Activated CD4-positive, alpha-beta T cell treated with anti-CD3 and anti-CD28 coated beads for 1 hour (primary cell): ENCODE measurements around the gene NDUFS6.
A peak's percentile ranks its signal among the peaks of the same experiment; 100 is the strongest.

Experiments
- DNase-seq: peaks from one replicate; pipeline ENCODE4 v3.0.0-alpha.2; 2020

Gene NDUFS6

GRCh38 chr5:1801222-1801966 is at the start of gene NDUFS6:
NDUFS6 (plus strand) TSS chr5:1801407; CDS start chr5:1801418, 11 bp downstream.
- DNase-seq: peak; percentile 60

GRCh38 chr5:1751864-1752822 is 49.1 kb upstream of the NDUFS6 start:
- no peak for DNase-seq

GRCh38 chr5:1752881-1753280 is 48.3 kb upstream of the NDUFS6 start:
- no peak for DNase-seq

GRCh38 chr5:1753490-1753889 is 47.7 kb upstream of the NDUFS6 start:
- no peak for DNase-seq

GRCh38 chr5:1754531-1755220 is 46.5 kb upstream of the NDUFS6 start:
- no peak for DNase-seq

GRCh38 chr5:1755321-1755949 is 45.8 kb upstream of the NDUFS6 start:
- no peak for DNase-seq

- DNase-seq: no peak
Observed at GRCh38 chr5:1756481-1756880, 44.7 kb upstream of the NDUFS6 start.

- DNase-seq: no peak
Observed at GRCh38 chr5:1757511-1757910, 43.7 kb upstream of the NDUFS6 start.

- no peak for DNase-seq
Observed at GRCh38 chr5:1758574-1758973, 42.6 kb upstream of the NDUFS6 start.

GRCh38 chr5:1759378-1759970 is 41.7 kb upstream of the NDUFS6 start:
- DNase-seq: no peak

GRCh38 chr5:1760231-1760630 is 41.0 kb upstream of the NDUFS6 start:
- DNase-seq: no peak

- no peak for DNase-seq
Observed at GRCh38 chr5:1760656-1761452, 40.4 kb upstream of the NDUFS6 start.

GRCh38 chr5:1761453-1761755 is 39.8 kb upstream of the NDUFS6 start:
- DNase-seq: no peak

- no peak for DNase-seq
Observed at GRCh38 chr5:1762121-1762882, 38.9 kb upstream of the NDUFS6 start.

- no peak for DNase-seq
Observed at GRCh38 chr5:1762883-1763547, 38.2 kb upstream of the NDUFS6 start.

GRCh38 chr5:1763548-1763911 is 37.7 kb upstream of the NDUFS6 start:
- DNase-seq: no peak

- DNase-seq: no peak
Observed at GRCh38 chr5:1763960-1764605, 37.1 kb upstream of the NDUFS6 start.

GRCh38 chr5:1764606-1764960 is 36.6 kb upstream of the NDUFS6 start:
- DNase-seq: no peak

- no peak for DNase-seq
Observed at GRCh38 chr5:1765141-1765879, 35.9 kb upstream of the NDUFS6 start.
